CD4-positive, alpha-beta T cell treated with Interleukin-2 at 100 ng/mL for 4 hours (primary cell): ENCODE measurements around the gene ACKR1.

Experiments used
- DNase-seq: peaks from one replicate; pipeline ENCODE4 v3.0.0-alpha.2; 2020; ENCODE audit warnings: low spot score

The ACKR1 gene

GRCh38 chr1:159204161-159205141 is at the start of gene ACKR1:
Gene ACKR1, plus strand, starts transcription at chr1:159204875. Its CDS starts 85 bp downstream, at chr1:159204960.
- no peak for DNase-seq

GRCh38 chr1:159161001-159161718 is 43.5 kb upstream of the ACKR1 start:
- peak; percentile 59 for DNase-seq

GRCh38 chr1:159161719-159162026 is 43.0 kb upstream of the ACKR1 start:
- no peak for DNase-seq

- no peak for DNase-seq
Measured at GRCh38 chr1:159162516-159163265, 42.0 kb upstream of the ACKR1 start.

- no peak for DNase-seq
Measured at GRCh38 chr1:159163614-159164228, 41.0 kb upstream of the ACKR1 start.

GRCh38 chr1:159168043-159168442 is 36.6 kb upstream of the ACKR1 start:
- DNase-seq: no peak

- DNase-seq: no peak
Measured at GRCh38 chr1:159170639-159171038, 34.0 kb upstream of the ACKR1 start.

GRCh38 chr1:159171254-159171687 is 33.4 kb upstream of the ACKR1 start, which contains the start of gene CADM3:
Gene CADM3, plus strand, starts transcription at chr1:159171615. Its CDS starts 151 bp downstream, at chr1:159171766.
- no peak for DNase-seq

- DNase-seq: no peak
Measured at GRCh38 chr1:159171688-159172501, 32.8 kb upstream of the ACKR1 start.

- DNase-seq: no peak
Measured at GRCh38 chr1:159172614-159173291, 31.9 kb upstream of the ACKR1 start.

GRCh38 chr1:159173320-159173719 is 31.4 kb upstream of the ACKR1 start:
- no peak for DNase-seq

GRCh38 chr1:159175571-159175970 is 29.1 kb upstream of the ACKR1 start:
- no peak for DNase-seq

- DNase-seq: peak; percentile 1
Measured at GRCh38 chr1:159177272-159177907, 27.3 kb upstream of the ACKR1 start.

- no peak for DNase-seq
Measured at GRCh38 chr1:159179906-159180305, 24.8 kb upstream of the ACKR1 start.

- no peak for DNase-seq
Measured at GRCh38 chr1:159180516-159180915, 24.2 kb upstream of the ACKR1 start.

- DNase-seq: no peak
Measured at GRCh38 chr1:159181328-159182024, 23.2 kb upstream of the ACKR1 start.

GRCh38 chr1:159184201-159184600 is 20.5 kb upstream of the ACKR1 start:
- no peak for DNase-seq

GRCh38 chr1:159185121-159185520 is 19.6 kb upstream of the ACKR1 start:
- no peak for DNase-seq

- no peak for DNase-seq
Measured at GRCh38 chr1:159187033-159187432, 17.6 kb upstream of the ACKR1 start.
